ENCODE measurements around the gene PTPRN2. TPM values are rescaled to one million over a fixed set of nuclear protein-coding genes. Genes with fewer than 3 reads are reported as not detected.

Gene PTPRN2
- total and polyA plus RNA-seq, 9 of the 15 experiments (the other 6 are each of a cell fraction or from before 2014, with no cell fraction given), result not detected

DNA sequence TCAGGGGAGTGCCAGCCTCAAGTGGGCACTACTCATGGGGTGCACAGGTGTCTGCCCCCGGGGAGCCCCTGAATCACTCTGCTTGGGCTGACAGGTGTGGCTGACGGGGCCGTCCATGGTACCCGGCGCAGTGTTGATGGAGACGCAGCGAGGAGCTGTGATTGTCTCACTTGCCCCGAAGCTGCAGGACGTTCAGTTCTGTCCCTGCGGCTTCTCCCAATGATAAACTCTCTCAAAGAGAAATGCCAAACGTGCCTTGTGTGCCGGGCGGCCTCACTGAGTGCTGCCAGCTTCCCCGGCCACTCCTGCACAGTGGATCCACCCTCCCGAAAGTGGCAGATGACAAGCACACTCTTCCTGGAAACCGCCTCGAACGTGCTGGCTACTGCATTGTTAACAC, 1047.6 kb downstream of the PTPRN2 start:
- FAIRE-seq, result no peak
- BruUV-seq (replicated peaks), result no TSS peak
- H3K36me3 ChIP-seq (ENCODE audit: control insufficient read depth, insufficient read depth, low read length), result no peaks in the 10 kb centered on the region
- TF ChIP-seq, protein P1, sequence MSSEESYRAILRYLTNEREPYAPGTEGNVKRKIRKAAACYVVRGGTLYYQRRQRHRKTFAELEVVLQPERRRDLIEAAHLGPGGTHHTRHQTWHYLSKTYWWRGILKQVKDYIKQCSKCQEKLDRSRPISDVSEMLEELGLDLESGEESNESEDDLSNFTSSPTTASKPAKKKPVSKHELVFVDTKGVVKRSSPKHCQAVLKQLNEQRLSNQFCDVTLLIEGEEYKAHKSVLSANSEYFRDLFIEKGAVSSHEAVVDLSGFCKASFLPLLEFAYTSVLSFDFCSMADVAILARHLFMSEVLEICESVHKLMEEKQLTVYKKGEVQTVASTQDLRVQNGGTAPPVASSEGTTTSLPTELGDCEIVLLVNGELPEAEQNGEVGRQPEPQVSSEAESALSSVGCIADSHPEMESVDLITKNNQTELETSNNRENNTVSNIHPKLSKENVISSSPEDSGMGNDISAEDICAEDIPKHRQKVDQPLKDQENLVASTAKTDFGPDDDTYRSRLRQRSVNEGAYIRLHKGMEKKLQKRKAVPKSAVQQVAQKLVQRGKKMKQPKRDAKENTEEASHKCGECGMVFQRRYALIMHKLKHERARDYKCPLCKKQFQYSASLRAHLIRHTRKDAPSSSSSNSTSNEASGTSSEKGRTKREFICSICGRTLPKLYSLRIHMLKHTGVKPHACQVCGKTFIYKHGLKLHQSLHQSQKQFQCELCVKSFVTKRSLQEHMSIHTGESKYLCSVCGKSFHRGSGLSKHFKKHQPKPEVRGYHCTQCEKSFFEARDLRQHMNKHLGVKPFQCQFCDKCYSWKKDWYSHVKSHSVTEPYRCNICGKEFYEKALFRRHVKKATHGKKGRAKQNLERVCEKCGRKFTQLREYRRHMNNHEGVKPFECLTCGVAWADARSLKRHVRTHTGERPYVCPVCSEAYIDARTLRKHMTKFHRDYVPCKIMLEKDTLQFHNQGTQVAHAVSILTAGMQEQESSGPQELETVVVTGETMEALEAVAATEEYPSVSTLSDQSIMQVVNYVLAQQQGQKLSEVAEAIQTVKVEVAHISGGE (CRISPR knock-in tag; IDR thresholded peaks at IDR 0.05), result no peak
- TF ChIP-seq RBFOX2 (IDR thresholded peaks at IDR 0.05; ENCODE audit: low read depth, low read length) (no peak), FOXK2 (conservative IDR thresholded peaks at IDR 0.05 in 1 of 2, IDR thresholded peaks at IDR 0.05 in 1 of 2; ENCODE audit: low read depth in 2 of 2) (no peak), FUS (optimal IDR thresholded peaks at IDR 0.05; ENCODE audit: low read depth, low read length) (no peak), PHB2 (IDR thresholded peaks at IDR 0.05; ENCODE audit: low read depth) (no peak), ZNF316 (IDR thresholded peaks at IDR 0.05) (no peak), KAT7 (CRISPR knock-in tag; IDR thresholded peaks at IDR 0.05; ENCODE audit: borderline replicate concordance) (no peak), ETS2 (tag; IDR thresholded peaks at IDR 0.05; ENCODE audit: borderline replicate concordance, poor library complexity, severe bottlenecking) (no peak), NR1H2 (CRISPR knock-in tag; IDR thresholded peaks at IDR 0.05) (no peak), CC2D1A (IDR thresholded peaks at IDR 0.05) (no peak), ZNF140 (CRISPR knock-in tag; IDR thresholded peaks at IDR 0.05) (no peak), HNRNPLL (IDR thresholded peaks at IDR 0.05; ENCODE audit: low read depth, low read length, poor library complexity, severe bottlenecking) (no peak), ESRRA (IDR thresholded peaks at IDR 0.05; ENCODE audit: borderline replicate concordance, low read depth) (no peak), HDAC1 (IDR thresholded peaks at IDR 0.05) (no peak), ZNF778 (CRISPR knock-in tag; IDR thresholded peaks at IDR 0.05) (no peak), HCFC1 (IDR thresholded peaks at IDR 0.05; ENCODE audit: low read depth, low read length) (no peak)
- TF ChIP-seq, protein P2, sequence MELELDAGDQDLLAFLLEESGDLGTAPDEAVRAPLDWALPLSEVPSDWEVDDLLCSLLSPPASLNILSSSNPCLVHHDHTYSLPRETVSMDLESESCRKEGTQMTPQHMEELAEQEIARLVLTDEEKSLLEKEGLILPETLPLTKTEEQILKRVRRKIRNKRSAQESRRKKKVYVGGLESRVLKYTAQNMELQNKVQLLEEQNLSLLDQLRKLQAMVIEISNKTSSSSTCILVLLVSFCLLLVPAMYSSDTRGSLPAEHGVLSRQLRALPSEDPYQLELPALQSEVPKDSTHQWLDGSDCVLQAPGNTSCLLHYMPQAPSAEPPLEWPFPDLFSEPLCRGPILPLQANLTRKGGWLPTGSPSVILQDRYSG (tag; conservative IDR thresholded peaks at IDR 0.05; ENCODE audit: low read depth), result no peak
- TF ChIP-seq, protein P3, sequence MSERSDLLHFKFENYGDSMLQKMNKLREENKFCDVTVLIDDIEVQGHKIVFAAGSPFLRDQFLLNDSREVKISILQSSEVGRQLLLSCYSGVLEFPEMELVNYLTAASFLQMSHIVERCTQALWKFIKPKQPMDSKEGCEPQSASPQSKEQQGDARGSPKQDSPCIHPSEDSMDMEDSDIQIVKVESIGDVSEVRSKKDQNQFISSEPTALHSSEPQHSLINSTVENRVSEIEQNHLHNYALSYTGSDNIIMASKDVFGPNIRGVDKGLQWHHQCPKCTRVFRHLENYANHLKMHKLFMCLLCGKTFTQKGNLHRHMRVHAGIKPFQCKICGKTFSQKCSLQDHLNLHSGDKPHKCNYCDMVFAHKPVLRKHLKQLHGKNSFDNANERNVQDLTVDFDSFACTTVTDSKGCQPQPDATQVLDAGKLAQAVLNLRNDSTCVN (CRISPR knock-in tag; IDR thresholded peaks at IDR 0.05), result no peak

More for the DNA sequence above, 1047.6 kb downstream of the PTPRN2 start:
- ChIA-PET POLR2A (interaction anchor here (1.5 kb wide), 1 partner anchor 9 kb away, joined by 3 read pairs; no protein-coding TSS in a partner anchor), CTCF (ENCODE audit: low intra/inter-chr PET ratio) (no interaction called here)
- in situ Hi-C loops (cut with MboI) (no loop called here), intact Hi-C loops (cut with micrococcal nuclease) (no loop called here)
- Histone ChIP-seq H3K27me3 (ENCODE audit: control insufficient read depth in 2 of 2, insufficient read depth in 2 of 2, low read length in 2 of 2) (peaks cover 72 to 86% of the 10 kb centered on the region in 2 experiments), H3K4me1 (replicated peaks in 1 of 2; ENCODE audit: control insufficient read depth in 2 of 2, insufficient read depth in 2 of 2, low read length in 2 of 2) (peaks cover 0 to 3% of the 10 kb centered on the region in 2 experiments; a peak in 1 of 5 replicates), H3K9ac (ENCODE audit: insufficient read depth in 1 of 2, low read depth in 2 of 2, low read length in 2 of 2) (no peak overlapping the region), H3K4me3 (no peak overlapping the region), H4K20me1 (replicated peaks; ENCODE audit: control insufficient read depth, insufficient read depth, low read length) (peaks cover 28% of the 10 kb centered on the region), H3K79me2 (ENCODE audit: control insufficient read depth, insufficient read depth, low read length) (no peaks in the 10 kb centered on the region), H3K27ac (ENCODE audit: extremely low read depth, low read depth, low read length) (no peak overlapping the region), H3K9me3 (replicated peaks; ENCODE audit: control insufficient read depth, insufficient read depth, low read depth, low read length) (no peaks in the 10 kb centered on the region; the same call in 1 of the 2 replicates), H2AFZ (ENCODE audit: low read depth, low read length) (no peak overlapping the region), H3K9me1 (ENCODE audit: control insufficient read depth, insufficient read depth, low read length) (no peaks in the 10 kb centered on the region), H3K4me2 (ENCODE audit: insufficient read depth, low read length) (no peak overlapping the region)
- DNase-seq (ENCODE audit: extremely low read depth in 1 of 4, low spot score in 3 of 4) (no peak), ATAC-seq (no peak)
- WGBS (ENCODE audit: insufficient coverage, low coverage, missing lambda C conversion rate), result 1% methylated on average over 18 of the region's 18 CpGs
